MCF 10A (cell line): ENCODE measurements around the gene SLC24A5. TPM values are rescaled to one million over a fixed set of nuclear protein-coding genes. Genes with fewer than 3 reads are reported as not detected.

ENCODE experiments used
- BruUV-seq: library from RNA; stranded (reverse); fragments of 400-500 nt; replicated peaks from 2 replicates; lab custom pipeline; 2021; lab: Mats Ljungman, UMichigan
- CTCF ChIA-PET: fragments of 300-600 bp; sonication (Branson Sonifier 250); formaldehyde crosslinking; extraction: SDS; loops from one replicate; lab custom pipeline; 2021; ENCODE audit warnings: antibody characterized with exemption, inconsistent platforms; lab: Yijun Ruan, JAX
- POLR2A ChIA-PET: fragments of 300-600, 350-650 bp; sonication (Branson Sonifier 250); formaldehyde crosslinking; extraction: SDS; loops from one replicate; lab custom pipeline; 2020; ENCODE audit warnings: antibody characterized with exemption, inconsistent platforms; lab: Yijun Ruan, JAX
- DNase-seq: peaks from one replicate; pipeline ENCODE4 v3.0.0-alpha.2; 2018; ENCODE audit not compliant: unreplicated experiment
- H3K27ac Mint-ChIP-seq: one replicate; pipeline ENCODE4 v1.8.0; 2022; ENCODE audit warnings: mild to moderate bottlenecking, low read depth, mixed read lengths; ENCODE audit not compliant: unreplicated experiment
- H3K27me3 Mint-ChIP-seq: one replicate; pipeline ENCODE4 v1.8.0; 2022; ENCODE audit warnings: mixed read lengths; ENCODE audit not compliant: insufficient read depth, unreplicated experiment
- H3K36me3 Mint-ChIP-seq: one replicate; pipeline ENCODE4 v1.8.0; 2022; ENCODE audit warnings: mild to moderate bottlenecking, moderate library complexity, mixed read lengths; ENCODE audit not compliant: insufficient read depth, unreplicated experiment
- H3K4me1 Mint-ChIP-seq: one replicate; pipeline ENCODE4 v1.8.0; 2022; ENCODE audit warnings: mixed read lengths; ENCODE audit not compliant: insufficient read depth, unreplicated experiment
- H3K4me3 Mint-ChIP-seq: one replicate; pipeline ENCODE4 v1.8.0; 2022; ENCODE audit warnings: mild to moderate bottlenecking, moderate library complexity, mixed read lengths; ENCODE audit not compliant: unreplicated experiment
- H3K9me3 Mint-ChIP-seq: one replicate; pipeline ENCODE4 v1.8.0; 2022; ENCODE audit warnings: mixed read lengths; ENCODE audit not compliant: unreplicated experiment
- CTCF ChIP-seq: fragments of 200-600 bp; IDR thresholded peaks from one replicate; pipeline ENCODE4 v1.8.0; 2022; ENCODE audit warnings: antibody characterized with exemption, mild to moderate bottlenecking; ENCODE audit not compliant: unreplicated experiment
- intact Hi-C: fragments of 100-400 bp; cut with micrococcal nuclease; formaldehyde crosslinking; loops from 2 replicates; pipeline ENCODE4 v1.14.1; 2022
- total RNA-seq: library from RNA; stranded (reverse); gene quantifications from 2 replicates; pipeline ENCODE4 v1.2.3, GENCODE V29; 2022

SLC24A5 gene
- total RNA-seq, 1 experiment from 2014 or later = not detected

- ChIA-PET CTCF (no interaction called here), POLR2A (no interaction called here)
- Mint-ChIP-seq H3K4me3 (no peak overlapping the region), H3K4me1 (peaks cover 5% of the 10 kb centered on the region), H3K27me3 (peaks cover 17% of the 10 kb centered on the region), H3K9me3 (no peaks in the 10 kb centered on the region), H3K36me3 (no peaks in the 10 kb centered on the region), H3K27ac (no peak overlapping the region)
- TF ChIP-seq CTCF = no peak
- peak; percentile 5 for DNase-seq
- intact Hi-C loops = no loop called here
- BruUV-seq = no TSS peak
Measured at GRCh38 chr15:48185529-48185928, 64.7 kb downstream of the SLC24A5 start.

GRCh38 chr15:48186271-48186670 lies 65.5 kb downstream of the SLC24A5 start:
- ChIA-PET POLR2A (no interaction called here), CTCF (no interaction called here)
- Mint-ChIP-seq H3K36me3 (no peaks in the 10 kb centered on the region), H3K4me3 (no peak overlapping the region), H3K27ac (no peak overlapping the region), H3K27me3 (peaks cover 17% of the 10 kb centered on the region), H3K9me3 (no peaks in the 10 kb centered on the region), H3K4me1 (peaks cover 5% of the 10 kb centered on the region)
- no peak for DNase-seq
- BruUV-seq = no TSS peak
- intact Hi-C loops = no loop called here
- TF ChIP-seq CTCF = no peak

- Mint-ChIP-seq H3K27me3 (peaks cover 22% of the 10 kb centered on the region), H3K9me3 (no peaks in the 10 kb centered on the region), H3K27ac (no peak overlapping the region), H3K4me3 (no peak overlapping the region), H3K4me1 (no peaks in the 10 kb centered on the region), H3K36me3 (no peaks in the 10 kb centered on the region)
- ChIA-PET POLR2A (no interaction called here), CTCF (no interaction called here)
- intact Hi-C loops = no loop called here
- no TSS peak for BruUV-seq
- peak; percentile 73 for DNase-seq
- TF ChIP-seq CTCF = no peak
Measured at GRCh38 chr15:48190932-48191573, 70.3 kb downstream of the SLC24A5 start.

- no peak for DNase-seq
- ChIA-PET POLR2A (no interaction called here), CTCF (no interaction called here)
- Mint-ChIP-seq H3K4me1 (no peaks in the 10 kb centered on the region), H3K27me3 (peaks cover 28% of the 10 kb centered on the region), H3K9me3 (no peaks in the 10 kb centered on the region), H3K27ac (no peak within 1 kb of the TSS), H3K4me3 (no peak within 1 kb of the TSS), H3K36me3 (no peaks in the 10 kb centered on the region)
- intact Hi-C loops = no loop called here
- no TSS peak for BruUV-seq
- TF ChIP-seq CTCF = no peak
Measured at GRCh38 chr15:48191574-48192225, 70.9 kb downstream of the SLC24A5 start, which contains the start of gene CTXN2. TSS of gene CTXN2 (plus strand) at chr15:48191665. CDS start at chr15:48201301, 9,636 bp downstream.

Other genes starting within 250 kb of the SLC24A5 start
- gene MYEF2, start 57.3 kb downstream of the SLC24A5 start, total RNA-seq = 27.6 and 28.4 TPM in 2 replicates
- gene CTXN2, start 70.7 kb downstream of the SLC24A5 start, total RNA-seq = not detected in 2 replicates
- gene SLC12A1, start 85.3 kb downstream of the SLC24A5 start, total RNA-seq = not detected in 2 replicates
- 54.0 and 81.1 TPM in 2 replicates for gene DUT, start 210.4 kb downstream of the SLC24A5 start, total RNA-seq